ENCODE measurements around the gene GP9.

DNA sequence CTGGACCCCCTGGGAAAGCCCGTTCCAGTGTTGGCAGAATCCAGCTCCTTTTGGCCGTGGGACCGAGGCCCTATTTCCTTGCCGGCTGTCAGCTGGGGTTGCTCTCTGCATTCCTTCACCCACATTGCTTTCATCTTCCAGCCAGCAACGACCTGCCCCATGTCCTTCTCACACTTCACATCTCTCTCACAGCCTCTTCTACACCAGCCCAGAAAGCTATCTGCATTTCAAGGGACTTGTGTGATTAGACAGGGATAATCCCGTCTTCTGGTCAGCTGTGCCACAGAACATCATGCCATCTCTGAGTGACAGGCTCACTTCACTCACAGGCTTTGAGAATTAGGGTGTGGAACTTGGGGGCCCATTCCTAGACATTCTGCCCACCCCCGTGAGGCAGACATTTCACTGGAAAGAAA, 43.1 kb upstream of the GP9 start:
- TF ChIP-seq, protein P1, sequence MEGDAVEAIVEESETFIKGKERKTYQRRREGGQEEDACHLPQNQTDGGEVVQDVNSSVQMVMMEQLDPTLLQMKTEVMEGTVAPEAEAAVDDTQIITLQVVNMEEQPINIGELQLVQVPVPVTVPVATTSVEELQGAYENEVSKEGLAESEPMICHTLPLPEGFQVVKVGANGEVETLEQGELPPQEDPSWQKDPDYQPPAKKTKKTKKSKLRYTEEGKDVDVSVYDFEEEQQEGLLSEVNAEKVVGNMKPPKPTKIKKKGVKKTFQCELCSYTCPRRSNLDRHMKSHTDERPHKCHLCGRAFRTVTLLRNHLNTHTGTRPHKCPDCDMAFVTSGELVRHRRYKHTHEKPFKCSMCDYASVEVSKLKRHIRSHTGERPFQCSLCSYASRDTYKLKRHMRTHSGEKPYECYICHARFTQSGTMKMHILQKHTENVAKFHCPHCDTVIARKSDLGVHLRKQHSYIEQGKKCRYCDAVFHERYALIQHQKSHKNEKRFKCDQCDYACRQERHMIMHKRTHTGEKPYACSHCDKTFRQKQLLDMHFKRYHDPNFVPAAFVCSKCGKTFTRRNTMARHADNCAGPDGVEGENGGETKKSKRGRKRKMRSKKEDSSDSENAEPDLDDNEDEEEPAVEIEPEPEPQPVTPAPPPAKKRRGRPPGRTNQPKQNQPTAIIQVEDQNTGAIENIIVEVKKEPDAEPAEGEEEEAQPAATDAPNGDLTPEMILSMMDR (IDR thresholded peaks at IDR 0.05), result no peak
- no peak for TF ChIP-seq EZH2 (IDR thresholded peaks at IDR 0.05; ENCODE audit: borderline replicate concordance, insufficient read depth, low read depth, low read length, poor library complexity, severe bottlenecking)

Data from B cell (primary cell).